Measurements from ENCODE around the gene LIMCH1.
"Not testable (repeated sequence)": the region's sequence is repeated elsewhere in the genome, so short reads cannot be mapped to it uniquely, and the experiment has no call there.

The LIMCH1 gene

DNA sequence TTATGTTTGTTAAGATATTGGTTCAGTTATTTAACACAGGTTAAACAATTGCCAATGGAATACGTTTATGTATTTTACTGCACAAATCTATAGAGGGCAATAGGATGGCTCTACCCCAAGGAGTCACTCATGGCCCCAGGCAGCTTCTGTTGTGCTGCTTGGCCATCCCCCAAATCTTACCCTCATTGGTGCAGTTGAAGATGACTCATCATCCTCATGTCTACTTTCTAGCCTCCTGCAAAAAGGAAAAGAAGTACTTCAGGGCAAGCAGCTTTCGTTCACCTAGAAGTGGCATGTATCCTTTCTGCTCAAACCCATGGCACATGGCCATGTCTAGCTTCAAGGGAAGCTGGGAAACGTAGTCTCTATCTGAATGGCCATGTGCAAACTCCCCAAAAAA is 196.4 kb downstream of the LIMCH1 start:
- Histone ChIP-seq H3K27me3 (ENCODE audit: control insufficient read depth in 3 of 3, insufficient read depth in 3 of 3, low read depth in 1 of 3, low read length in 3 of 3) (peaks cover 0 to 52% (median 0%) of the 10 kb centered on the region in 3 experiments), H3K79me1 (ENCODE audit: low read depth, low read length) (no peaks in the 10 kb centered on the region), H3K9me3 (replicated peaks in 1 of 2; ENCODE audit: control insufficient read depth in 2 of 2, insufficient read depth in 1 of 2, low read depth in 1 of 2, low read length in 2 of 2) (no peaks in the 10 kb centered on the region), H3K23ac (ENCODE audit: low read depth, low read length, poor library complexity) (no peak overlapping the region), H3K4me2 (ENCODE audit: insufficient read depth, low read length, poor library complexity, severe bottlenecking) (no peak overlapping the region), H4K91ac (ENCODE audit: low read depth, low read length, poor library complexity) (no peak overlapping the region), H3K9ac (ENCODE audit: low read depth, low read length, poor library complexity) (no peak overlapping the region), H2BK15ac (ENCODE audit: low read length) (no peak overlapping the region), H4K8ac (ENCODE audit: low read depth, low read length) (no peak overlapping the region), H2BK5ac (ENCODE audit: low read length) (no peak overlapping the region), H3K36me3 (replicated peaks in 1 of 2; ENCODE audit: control insufficient read depth in 2 of 2, insufficient read depth in 2 of 2, low read length in 2 of 2) (no peaks in the 10 kb centered on the region), H3K4me3 (ENCODE audit: low read length in 2 of 2) (no peak overlapping the region), H3K4ac (ENCODE audit: low read length) (no peak overlapping the region), H2AFZ (ENCODE audit: low read length) (no peak overlapping the region), H3K18ac (ENCODE audit: low read length) (no peak overlapping the region), H3K4me1 (ENCODE audit: control insufficient read depth in 2 of 2, insufficient read depth in 1 of 2, low read depth in 1 of 2, low read length in 2 of 2) (no peaks in the 10 kb centered on the region), H2BK120ac (ENCODE audit: low read depth, low read length) (no peak overlapping the region), H3K14ac (ENCODE audit: low read length) (no peak overlapping the region), H3K27ac (replicated peaks; ENCODE audit: low read length) (no peak overlapping the region), H2BK12ac (ENCODE audit: low read length) (no peak overlapping the region), H2AK5ac (ENCODE audit: low read depth, low read length) (no peak overlapping the region)
- no CpG with 5 or more reads among the region's 3 CpGs for WGBS, 2 donors (ENCODE audit: extremely low coverage in 2 of 2, insufficient read length in 2 of 2, insufficient replicate concordance in 1 of 2)
- no peak for DNase-seq (ENCODE audit: low spot score)

DNA sequence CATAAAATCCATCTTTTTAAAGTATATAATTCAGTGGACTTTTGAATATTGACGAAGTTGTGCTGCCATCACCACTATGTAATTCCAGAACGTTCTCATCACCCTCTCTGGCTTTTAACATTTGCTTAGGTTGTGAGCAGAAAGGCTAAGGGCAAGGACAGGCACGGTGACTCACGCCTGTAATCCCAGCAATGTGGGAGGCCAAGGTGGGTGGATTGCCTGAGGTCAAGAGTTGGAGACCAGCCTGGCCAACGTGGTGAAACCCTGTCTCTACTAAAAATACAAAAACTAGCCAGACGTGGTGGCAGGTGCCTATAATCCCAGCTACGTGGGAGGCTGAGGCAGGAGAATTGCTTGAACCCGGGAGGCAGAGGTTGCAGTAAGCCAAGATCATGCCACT is 199.5 kb downstream of the LIMCH1 start:
- not testable (repeated sequence) for H3K14ac ChIP-seq (ENCODE audit: low read length); H2AK5ac ChIP-seq (ENCODE audit: low read depth, low read length); H3K4me1 ChIP-seq (ENCODE audit: control insufficient read depth in 2 of 2, insufficient read depth in 1 of 2, low read depth in 1 of 2, low read length in 2 of 2); H2BK5ac ChIP-seq (ENCODE audit: low read length); H2BK15ac ChIP-seq (ENCODE audit: low read length); H3K4me3 ChIP-seq (ENCODE audit: low read length in 2 of 2); H3K18ac ChIP-seq (ENCODE audit: low read length); H4K91ac ChIP-seq (ENCODE audit: low read depth, low read length, poor library complexity); H3K23ac ChIP-seq (ENCODE audit: low read depth, low read length, poor library complexity); H3K9ac ChIP-seq (ENCODE audit: low read depth, low read length, poor library complexity); H4K8ac ChIP-seq (ENCODE audit: low read depth, low read length); H2BK120ac ChIP-seq (ENCODE audit: low read depth, low read length); DNase-seq (ENCODE audit: low spot score); H3K9me3 ChIP-seq (replicated peaks in 1 of 2; ENCODE audit: control insufficient read depth in 2 of 2, insufficient read depth in 1 of 2, low read depth in 1 of 2, low read length in 2 of 2); H3K79me1 ChIP-seq (ENCODE audit: low read depth, low read length); H3K4me2 ChIP-seq (ENCODE audit: insufficient read depth, low read length, poor library complexity, severe bottlenecking); H2AFZ ChIP-seq (ENCODE audit: low read length); H3K27ac ChIP-seq (replicated peaks; ENCODE audit: low read length); H3K36me3 ChIP-seq (replicated peaks in 1 of 2; ENCODE audit: control insufficient read depth in 2 of 2, insufficient read depth in 2 of 2, low read length in 2 of 2); H3K4ac ChIP-seq (ENCODE audit: low read length); H2BK12ac ChIP-seq (ENCODE audit: low read length)
- H3K27me3 ChIP-seq (ENCODE audit: control insufficient read depth in 3 of 3, insufficient read depth in 3 of 3, low read depth in 1 of 3, low read length in 3 of 3), result peaks cover 0 to 52% (median 9%) of the 10 kb centered on the region in 3 experiments
- WGBS, 2 donors (ENCODE audit: extremely low coverage in 2 of 2, insufficient read length in 2 of 2, insufficient replicate concordance in 1 of 2), result no CpG with 5 or more reads among the region's 8 CpGs

DNA sequence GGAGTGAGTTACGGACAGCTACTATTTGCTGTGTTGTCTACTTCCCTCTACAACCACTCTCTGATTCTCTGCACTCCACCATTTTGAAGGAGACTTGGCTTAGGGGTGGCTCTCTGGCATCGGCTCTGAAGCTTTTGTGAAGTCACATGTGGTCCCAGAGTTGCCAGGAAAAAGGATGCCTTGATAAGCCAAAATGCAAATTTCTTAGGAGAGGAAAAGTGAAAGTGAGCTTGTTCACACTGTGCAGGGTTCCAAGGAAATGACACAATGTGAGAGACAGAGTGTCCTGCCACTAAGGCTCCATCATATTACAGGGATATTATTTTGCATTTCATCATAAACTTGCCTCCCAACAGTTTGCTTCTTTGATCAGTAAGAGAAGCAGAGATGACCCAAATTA is 203.4 kb downstream of the LIMCH1 start:
- Histone ChIP-seq H3K27ac (replicated peaks; ENCODE audit: low read length) (no peak overlapping the region), H2AK5ac (ENCODE audit: low read depth, low read length) (no peak overlapping the region), H2BK15ac (ENCODE audit: low read length) (no peak overlapping the region), H3K4me3 (ENCODE audit: low read length in 2 of 2) (no peak overlapping the region), H2BK120ac (ENCODE audit: low read depth, low read length) (no peak overlapping the region), H3K18ac (ENCODE audit: low read length) (no peak overlapping the region), H3K36me3 (replicated peaks in 1 of 2; ENCODE audit: control insufficient read depth in 2 of 2, insufficient read depth in 2 of 2, low read length in 2 of 2) (no peaks in the 10 kb centered on the region), H4K91ac (ENCODE audit: low read depth, low read length, poor library complexity) (no peak overlapping the region), H3K9me3 (replicated peaks in 1 of 2; ENCODE audit: control insufficient read depth in 2 of 2, insufficient read depth in 1 of 2, low read depth in 1 of 2, low read length in 2 of 2) (peaks cover 13 to 17% of the 10 kb centered on the region in 2 donors), H2BK5ac (ENCODE audit: low read length) (no peak overlapping the region), H2AFZ (ENCODE audit: low read length) (no peak overlapping the region), H3K27me3 (ENCODE audit: control insufficient read depth in 3 of 3, insufficient read depth in 3 of 3, low read depth in 1 of 3, low read length in 3 of 3) (peaks cover 25 to 81% (median 43%) of the 10 kb centered on the region in 3 experiments), H3K14ac (ENCODE audit: low read length) (no peak overlapping the region), H3K23ac (ENCODE audit: low read depth, low read length, poor library complexity) (no peak overlapping the region), H3K4me2 (ENCODE audit: insufficient read depth, low read length, poor library complexity, severe bottlenecking) (no peak overlapping the region), H2BK12ac (ENCODE audit: low read length) (no peak overlapping the region), H3K9ac (ENCODE audit: low read depth, low read length, poor library complexity) (no peak overlapping the region), H3K79me1 (ENCODE audit: low read depth, low read length) (no peaks in the 10 kb centered on the region), H4K8ac (ENCODE audit: low read depth, low read length) (no peak overlapping the region), H3K4ac (ENCODE audit: low read length) (no peak overlapping the region), H3K4me1 (ENCODE audit: control insufficient read depth in 2 of 2, insufficient read depth in 1 of 2, low read depth in 1 of 2, low read length in 2 of 2) (no peaks in the 10 kb centered on the region)
- DNase-seq (ENCODE audit: low spot score), result no peak
- WGBS, 2 donors (ENCODE audit: extremely low coverage in 2 of 2, insufficient read length in 2 of 2, insufficient replicate concordance in 1 of 2), result no CpG with 5 or more reads among the region's 2 CpGs

DNA sequence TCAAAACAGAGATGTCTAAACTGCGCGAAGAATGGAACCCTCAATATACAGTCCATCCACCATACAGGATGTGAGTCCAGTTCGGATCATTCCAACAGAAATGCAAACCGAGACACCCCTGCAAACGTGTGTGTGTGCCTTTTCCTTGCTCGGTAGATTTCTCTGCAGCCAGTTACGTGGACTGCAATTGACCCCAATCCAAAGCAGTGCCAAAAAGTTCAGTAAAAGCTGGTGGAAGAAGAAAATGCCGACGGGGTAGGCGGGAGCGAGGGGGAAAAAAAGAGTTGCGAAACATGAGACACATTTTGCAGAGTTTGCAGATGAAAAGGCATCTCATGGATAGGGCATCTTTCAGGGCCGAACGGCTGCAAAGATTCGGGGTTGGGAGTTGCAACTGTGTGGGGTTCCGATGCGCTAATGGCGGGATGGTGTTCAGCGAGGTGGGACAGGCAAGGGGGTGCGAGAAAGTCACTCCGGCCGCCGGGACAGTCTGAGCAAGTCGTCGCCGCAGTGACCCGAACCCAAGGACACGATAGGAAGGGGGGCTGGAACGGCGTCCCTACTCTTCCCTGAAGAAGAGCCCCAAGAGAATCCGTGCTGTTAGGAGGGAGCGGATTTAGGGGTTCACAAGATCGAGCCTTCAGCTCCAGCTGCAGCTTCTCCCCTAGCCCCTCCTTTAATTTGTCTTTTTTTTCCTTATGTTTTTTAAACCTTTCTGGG is 206.8 kb downstream of the LIMCH1 start:
- Histone ChIP-seq H3K4me2 (ENCODE audit: insufficient read depth, low read length, poor library complexity, severe bottlenecking) (no peak overlapping the region), H3K23ac (ENCODE audit: low read depth, low read length, poor library complexity) (no peak overlapping the region), H3K27me3 (ENCODE audit: control insufficient read depth in 3 of 3, insufficient read depth in 3 of 3, low read depth in 1 of 3, low read length in 3 of 3) (peaks cover 41 to 99% (median 76%) of the 10 kb centered on the region in 3 experiments), H2BK15ac (ENCODE audit: low read length) (no peak overlapping the region), H3K4ac (ENCODE audit: low read length) (no peak overlapping the region), H2AFZ (ENCODE audit: low read length) (no peak overlapping the region), H2BK12ac (ENCODE audit: low read length) (no peak overlapping the region), H3K4me3 (ENCODE audit: low read length in 2 of 2) (no peak overlapping the region), H3K9me3 (replicated peaks in 1 of 2; ENCODE audit: control insufficient read depth in 2 of 2, insufficient read depth in 1 of 2, low read depth in 1 of 2, low read length in 2 of 2) (peaks cover 13 to 17% of the 10 kb centered on the region in 2 donors), H2BK120ac (ENCODE audit: low read depth, low read length) (no peak overlapping the region), H2BK5ac (ENCODE audit: low read length) (no peak overlapping the region), H3K14ac (ENCODE audit: low read length) (no peak overlapping the region), H3K18ac (ENCODE audit: low read length) (no peak overlapping the region), H3K9ac (ENCODE audit: low read depth, low read length, poor library complexity) (no peak overlapping the region), H3K4me1 (ENCODE audit: control insufficient read depth in 2 of 2, insufficient read depth in 1 of 2, low read depth in 1 of 2, low read length in 2 of 2) (no peaks in the 10 kb centered on the region), H2AK5ac (ENCODE audit: low read depth, low read length) (no peak overlapping the region), H4K8ac (ENCODE audit: low read depth, low read length) (no peak overlapping the region), H4K91ac (ENCODE audit: low read depth, low read length, poor library complexity) (no peak overlapping the region), H3K79me1 (ENCODE audit: low read depth, low read length) (no peaks in the 10 kb centered on the region), H3K36me3 (replicated peaks in 1 of 2; ENCODE audit: control insufficient read depth in 2 of 2, insufficient read depth in 2 of 2, low read length in 2 of 2) (no peaks in the 10 kb centered on the region), H3K27ac (replicated peaks; ENCODE audit: low read length) (no peak overlapping the region)
- WGBS, 2 donors (ENCODE audit: extremely low coverage in 2 of 2, insufficient read length in 2 of 2, insufficient replicate concordance in 1 of 2), result no CpG with 5 or more reads among the region's 33 CpGs
- peak; percentile 14 for DNase-seq (ENCODE audit: low spot score)
